KG1 (cell line): ENCODE data around the gene PYROXD2.

Experiments
- DNase-seq: peaks from one replicate; lab custom pipeline; 2025; lab: John Stamatoyannopoulos, UW

Gene PYROXD2

DNA sequence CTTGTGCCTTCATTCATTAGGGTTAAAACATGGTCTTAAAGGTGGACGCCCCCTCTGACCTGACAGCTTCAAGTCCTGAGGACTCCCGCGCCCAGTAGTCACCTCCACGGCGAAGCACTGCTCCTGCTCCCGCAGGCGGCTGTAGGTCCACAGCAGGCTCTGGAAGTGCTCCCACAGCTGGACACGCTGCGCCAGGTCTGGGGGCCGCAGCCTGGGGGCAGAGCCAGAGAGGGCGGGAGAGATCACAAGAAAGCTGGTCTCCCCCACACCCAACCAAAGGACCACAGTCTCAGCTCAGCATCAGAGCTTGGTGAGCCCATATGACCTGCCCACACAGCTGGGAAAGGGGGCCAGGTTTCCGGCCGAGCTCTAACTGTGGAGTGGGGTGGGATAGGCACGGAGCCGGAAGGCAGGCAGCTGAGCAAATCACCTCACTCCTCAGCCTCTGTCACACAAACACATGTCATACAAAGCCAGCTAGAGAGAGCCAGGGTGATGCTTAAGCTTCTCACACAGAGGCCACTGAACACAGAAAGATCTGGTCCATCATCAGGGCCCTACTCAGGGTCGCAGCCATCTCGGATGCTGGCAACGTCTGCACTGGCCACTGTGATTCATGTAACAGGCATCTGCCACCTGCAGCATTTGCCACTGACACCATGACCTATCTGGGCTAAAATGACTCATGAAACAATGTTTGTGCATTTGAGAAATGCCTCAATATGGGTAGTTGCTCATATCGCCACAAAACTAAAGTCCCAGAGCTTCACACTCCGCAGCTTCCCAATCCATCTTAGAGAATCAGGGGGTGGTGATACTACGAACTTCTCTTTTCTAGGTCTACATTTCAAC lies 19.1 kb upstream of the PYROXD2 start:
- DNase-seq = no peak

DNA sequence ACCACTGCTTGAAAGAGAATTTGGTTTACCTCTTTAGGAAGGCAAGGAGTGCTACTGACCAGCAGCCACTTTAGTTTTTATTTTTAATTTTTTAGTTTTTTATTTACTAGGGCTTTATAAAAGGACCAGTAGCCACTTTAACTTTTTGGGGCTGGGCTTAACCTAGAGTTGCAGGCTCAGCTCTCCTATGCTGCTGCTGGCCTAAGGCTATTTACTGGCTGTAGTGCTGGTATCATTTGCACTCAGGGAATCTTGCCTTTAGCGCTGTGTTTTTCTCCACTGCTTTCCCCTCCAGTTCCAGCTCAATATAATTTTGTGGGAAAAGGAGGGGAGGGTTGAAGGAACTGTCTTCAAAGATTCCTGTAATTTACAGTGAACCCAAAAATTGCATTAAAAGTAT lies 18.4 kb upstream of the PYROXD2 start:
- no peak for DNase-seq

DNA sequence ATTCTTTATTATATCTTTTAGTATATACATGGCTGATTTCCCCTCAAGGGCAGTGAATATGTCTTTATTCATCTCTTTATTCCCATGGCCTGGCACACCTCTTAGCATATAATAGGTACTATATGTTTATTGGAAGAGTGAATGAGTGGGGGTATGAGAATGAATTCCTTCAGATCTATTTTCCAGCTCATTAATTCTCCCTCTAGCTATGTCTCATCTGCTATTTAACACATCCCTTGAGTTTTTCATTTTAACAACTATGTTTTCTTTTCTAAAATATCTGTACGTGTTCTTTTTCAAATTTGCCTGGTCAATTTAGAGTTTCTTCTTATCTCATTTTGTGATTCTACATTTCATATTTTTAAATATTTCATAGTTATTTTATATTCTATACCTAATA lies 17.3 kb upstream of the PYROXD2 start:
- no peak for DNase-seq

DNA sequence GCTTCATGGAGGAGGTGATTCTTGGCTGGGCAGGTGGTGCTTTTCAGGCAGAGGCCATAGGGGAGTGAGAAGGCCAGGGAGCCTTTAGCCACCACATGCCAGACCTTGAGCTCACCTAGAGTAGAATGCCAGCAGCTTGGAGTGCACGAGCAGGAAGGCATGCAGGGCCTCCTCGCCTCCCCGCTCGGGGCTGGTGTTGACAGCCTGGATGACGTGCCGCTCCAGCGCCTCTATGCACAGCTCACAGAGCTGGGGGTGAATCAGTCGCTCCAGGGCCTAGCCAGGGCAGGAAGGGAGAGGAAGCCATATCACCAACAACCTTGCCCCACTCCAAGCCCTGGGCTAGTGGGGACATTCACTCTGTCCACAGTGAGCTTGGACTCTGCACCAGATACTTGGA lies 16.0 kb upstream of the PYROXD2 start:
- no peak for DNase-seq

DNA sequence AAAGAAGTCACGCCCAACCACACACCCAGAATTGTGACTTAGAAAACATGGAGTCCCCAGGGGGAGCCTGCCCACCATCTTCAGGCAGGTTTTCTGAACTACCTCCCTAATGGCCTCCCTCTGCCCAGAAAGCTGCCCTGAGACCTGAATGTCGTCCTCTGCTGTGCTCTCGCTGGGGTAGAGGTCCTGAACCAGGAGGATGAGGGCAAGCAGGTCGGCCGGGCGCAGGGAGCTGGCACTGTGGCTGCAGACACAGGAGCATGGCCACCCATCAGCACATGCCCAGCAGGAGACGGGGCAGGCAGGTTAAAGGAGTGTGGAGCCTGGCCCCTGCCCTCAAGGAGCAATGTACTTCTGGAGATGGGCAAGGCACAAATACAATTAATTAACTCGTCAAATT lies 15.4 kb upstream of the PYROXD2 start:
- DNase-seq = no peak

DNA sequence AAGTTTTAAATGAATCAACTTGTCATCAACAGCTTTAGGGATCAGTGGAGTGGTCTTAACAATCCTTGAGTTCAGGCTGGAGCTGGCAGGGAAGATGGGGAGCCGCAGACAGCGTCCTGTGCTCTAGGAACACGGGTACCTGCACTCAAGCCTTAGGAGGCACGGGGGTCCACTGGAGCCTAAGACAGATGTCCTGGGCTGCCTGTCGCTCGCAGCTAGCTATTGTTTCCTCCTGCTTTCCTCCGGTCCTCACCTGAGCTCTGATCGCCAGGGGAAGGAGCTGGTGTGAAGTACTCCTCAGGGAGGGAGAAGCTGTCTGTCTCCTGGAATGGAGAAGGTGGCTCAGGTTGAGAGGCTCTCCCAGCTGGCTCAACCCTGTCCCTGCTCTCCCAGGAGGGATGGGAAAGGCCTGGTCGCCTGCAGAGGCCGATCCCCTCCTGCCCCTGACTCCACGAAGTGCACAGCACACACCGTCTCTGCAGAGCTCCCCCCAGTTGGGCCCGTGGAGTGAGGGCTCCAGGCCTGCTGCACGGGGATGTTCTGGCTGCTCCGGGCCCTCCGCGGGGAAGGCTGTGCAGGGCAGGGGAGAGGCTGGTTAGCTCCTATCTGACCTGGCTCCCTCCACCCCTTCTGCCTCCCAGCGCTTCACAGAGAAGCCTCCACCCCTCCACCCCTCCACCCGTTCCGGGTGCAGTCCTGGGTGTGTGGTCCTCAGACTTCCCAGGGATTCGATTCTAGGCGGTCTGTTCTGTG lies 14.5 kb upstream of the PYROXD2 start:
- DNase-seq = no peak

DNA sequence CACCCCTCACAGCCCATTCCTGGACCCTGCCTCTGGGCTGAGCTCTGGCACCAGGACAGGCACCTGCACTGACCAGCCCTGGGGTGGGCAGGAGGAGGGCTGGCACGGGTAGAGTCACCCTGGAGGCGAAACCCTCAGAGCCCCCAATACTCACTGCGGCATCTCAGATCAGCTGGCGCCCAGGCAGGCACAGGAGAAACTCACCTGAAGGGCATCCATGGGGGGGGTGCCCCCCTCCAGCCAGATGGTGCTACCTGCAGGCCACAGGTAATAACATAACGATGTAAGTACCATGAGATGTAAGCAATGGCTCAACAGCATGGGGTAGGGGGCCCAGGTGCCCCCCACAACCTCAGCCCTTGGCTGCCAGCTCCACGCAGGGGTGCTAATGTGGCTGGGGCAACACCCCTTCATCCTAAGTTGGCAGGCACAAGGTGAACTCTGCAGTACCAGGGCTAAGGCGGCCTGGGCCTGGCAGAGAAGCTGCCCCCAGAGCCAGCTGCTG lies 12.1 kb upstream of the PYROXD2 start:
- no peak for DNase-seq

DNA sequence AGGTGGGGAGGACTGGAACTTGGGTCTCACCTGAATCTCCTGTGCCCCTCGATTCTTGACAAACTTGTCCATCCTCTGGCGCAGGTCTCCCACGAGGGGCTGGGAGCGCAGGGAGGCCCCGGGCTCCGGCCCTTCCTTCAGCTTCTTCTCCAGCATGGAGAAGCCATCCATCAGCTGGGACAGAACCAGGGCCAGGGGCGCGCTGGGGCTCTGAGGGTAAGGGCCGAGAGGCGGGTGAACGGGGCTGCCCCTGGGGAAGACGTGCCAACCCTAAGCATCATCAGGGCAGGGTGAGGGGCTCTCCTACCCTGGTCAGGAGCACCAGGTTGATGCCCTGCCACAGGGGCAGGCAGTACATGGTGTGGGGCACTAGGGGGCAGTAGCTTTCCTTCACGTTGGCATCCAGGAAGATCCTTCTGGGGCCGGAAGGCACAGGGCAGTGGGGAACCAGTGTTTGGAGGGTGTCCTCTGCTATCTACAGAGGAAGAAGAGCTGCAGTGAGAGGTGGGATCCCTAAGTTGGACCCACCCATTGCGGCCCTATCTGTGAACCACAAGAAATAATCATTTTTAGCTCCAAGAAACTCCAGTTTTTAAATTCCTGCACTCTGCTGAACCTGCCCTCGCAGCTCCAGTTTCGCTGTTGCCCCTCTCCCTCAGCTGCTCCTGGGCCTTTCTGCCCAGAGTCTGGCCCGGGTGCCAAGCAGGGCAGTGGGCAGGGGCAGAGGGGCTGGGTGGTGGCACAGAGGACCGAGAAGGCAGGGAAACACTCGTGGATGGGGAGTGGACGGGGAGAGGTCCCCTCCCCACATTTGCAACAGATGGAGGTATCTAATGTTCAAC lies 10.8 kb upstream of the PYROXD2 start:
- DNase-seq = no peak

DNA sequence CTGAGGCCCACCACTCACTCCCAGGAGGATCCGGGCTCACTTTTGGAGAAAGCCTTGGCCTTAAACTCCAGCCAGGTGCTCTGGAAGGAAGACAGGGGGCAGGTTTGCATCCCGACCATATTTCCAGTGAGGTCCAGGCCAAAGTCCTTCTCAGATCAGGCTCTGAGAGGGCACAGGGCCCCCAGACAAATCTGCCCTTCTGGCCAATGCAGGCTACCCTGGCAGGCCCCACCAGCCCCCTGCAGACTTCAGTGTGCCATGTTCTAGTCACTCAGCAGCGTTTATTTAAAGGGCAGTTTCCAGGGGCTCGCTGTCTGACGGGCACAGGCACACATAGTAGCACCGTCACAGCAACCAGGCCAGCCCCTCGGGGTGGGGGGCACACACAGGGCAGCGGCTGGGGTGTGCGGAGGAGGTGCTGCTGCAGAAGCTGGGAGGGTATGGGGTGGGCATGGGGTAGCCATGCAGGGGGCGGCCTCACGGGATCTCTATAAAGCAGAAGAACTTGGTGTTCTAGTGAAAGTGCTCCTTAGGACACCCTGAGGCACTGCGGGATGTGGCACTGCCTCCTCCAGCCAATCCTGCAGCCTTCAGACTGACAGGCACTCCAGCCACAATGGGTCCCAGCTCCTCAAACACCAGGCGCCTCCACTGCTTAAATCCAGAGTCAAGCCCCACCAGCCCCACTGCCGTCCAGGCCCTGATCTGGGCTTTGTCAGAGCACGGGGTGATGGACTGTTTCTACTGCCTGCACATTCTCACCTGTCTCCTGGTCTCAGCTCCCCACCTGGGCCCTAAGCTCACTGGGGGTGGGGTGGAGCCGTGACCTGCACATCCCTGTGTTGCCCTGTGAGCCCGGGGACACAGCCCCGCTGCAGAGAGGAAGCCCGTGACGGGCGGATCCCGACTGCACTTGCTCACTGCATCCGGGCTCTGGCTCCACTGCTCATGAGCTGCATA lies 9.6 kb upstream of the PYROXD2 start:
- DNase-seq = no peak

DNA sequence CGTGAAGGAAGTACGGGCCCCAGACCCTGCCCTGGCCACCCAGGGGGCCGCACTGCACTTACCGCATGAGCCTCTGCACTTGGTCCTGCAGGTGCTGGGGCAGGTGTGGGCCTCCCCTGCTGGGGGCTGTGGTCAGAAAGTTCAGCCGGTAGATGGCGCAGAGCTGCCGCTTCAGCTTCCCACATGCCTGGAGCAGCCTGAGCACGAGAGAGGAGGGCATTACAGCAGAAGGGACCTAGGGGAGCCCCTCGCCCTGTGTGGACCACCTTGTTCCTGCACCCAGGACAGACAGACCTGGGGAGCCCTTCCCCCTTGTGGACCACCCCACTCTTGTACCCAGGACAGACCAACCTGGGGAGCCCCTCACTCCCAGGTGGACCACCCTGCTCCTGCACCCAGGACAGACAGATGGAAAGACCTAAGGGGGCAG lies 8.7 kb upstream of the PYROXD2 start:
- no peak for DNase-seq

DNA sequence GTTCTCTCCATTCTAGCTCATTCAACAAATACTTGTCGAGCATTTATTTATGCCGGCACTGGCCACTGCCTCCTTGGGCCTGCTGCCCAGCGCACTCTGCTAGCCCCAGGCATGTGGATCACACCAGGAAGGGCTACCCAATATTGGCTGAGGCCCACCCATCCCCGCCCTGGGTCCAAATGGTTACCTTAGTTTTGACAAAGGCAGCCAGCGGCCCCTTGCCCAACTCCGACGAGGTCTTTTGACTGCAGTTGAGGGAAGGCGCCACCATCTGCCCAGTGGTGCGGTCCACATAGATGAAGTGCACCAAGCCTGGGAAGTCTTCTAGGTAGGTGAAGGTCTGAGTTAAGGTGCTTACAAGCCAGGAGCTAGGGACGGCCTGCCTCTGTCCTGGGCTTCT lies 7.2 kb upstream of the PYROXD2 start:
- DNase-seq = no peak

DNA sequence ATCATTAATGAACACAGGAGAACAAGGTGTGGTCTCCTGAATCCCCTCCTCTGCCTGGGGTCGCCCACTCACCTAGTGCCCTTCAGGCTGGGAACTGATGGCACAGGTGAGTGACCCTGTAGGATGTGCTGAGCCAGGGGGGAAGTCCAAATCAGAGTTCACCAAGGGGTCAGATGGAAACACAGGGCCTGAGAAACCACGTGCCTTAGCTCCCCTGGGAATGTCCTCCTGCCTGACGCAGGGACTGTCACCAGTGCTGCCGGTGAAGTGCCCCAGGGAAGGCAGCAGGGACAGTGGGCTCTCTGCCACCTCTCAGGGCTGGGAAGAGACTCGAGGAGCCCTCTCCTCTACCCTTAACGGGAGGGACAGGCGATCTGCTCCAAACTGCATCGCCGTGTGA lies 5.8 kb upstream of the PYROXD2 start:
- no peak for DNase-seq

DNA sequence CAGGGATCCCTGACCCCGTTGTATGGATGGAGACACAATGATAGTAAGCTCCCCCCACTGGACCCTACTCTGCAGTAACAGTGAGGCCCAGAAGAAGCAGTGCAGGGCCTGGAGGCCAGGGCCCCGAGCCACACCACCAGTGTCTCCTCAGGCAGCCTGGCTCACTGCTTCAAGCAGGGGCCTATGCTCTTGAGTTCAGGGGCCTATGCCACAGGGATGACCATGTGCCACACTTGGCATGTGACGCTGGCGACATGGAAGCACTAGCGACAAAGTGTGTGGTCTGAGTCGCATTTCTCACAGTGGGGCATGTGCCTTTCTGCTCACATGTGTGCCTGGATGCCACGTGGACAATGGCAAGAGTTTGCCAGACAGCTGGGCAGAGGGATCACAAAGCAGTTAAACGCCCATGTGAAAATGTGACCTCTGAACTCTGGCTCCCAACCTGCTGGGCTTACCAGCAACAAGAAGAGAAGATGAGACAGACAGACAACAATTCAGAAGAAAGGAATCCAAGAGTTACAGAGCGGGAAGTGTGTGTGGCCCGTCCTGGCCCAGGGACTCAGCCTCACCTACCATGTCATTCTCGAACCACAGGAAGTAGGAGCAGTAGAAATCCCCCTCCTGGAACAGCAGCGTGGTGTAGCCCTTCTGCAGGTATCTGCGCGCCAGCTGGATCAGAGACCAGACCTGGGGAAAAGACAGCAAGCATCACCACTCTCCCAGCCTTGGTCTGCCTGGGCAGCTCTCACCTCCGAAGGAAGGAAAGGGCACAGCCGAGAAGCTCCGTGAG lies 4.7 kb upstream of the PYROXD2 start:
- DNase-seq = no peak

DNA sequence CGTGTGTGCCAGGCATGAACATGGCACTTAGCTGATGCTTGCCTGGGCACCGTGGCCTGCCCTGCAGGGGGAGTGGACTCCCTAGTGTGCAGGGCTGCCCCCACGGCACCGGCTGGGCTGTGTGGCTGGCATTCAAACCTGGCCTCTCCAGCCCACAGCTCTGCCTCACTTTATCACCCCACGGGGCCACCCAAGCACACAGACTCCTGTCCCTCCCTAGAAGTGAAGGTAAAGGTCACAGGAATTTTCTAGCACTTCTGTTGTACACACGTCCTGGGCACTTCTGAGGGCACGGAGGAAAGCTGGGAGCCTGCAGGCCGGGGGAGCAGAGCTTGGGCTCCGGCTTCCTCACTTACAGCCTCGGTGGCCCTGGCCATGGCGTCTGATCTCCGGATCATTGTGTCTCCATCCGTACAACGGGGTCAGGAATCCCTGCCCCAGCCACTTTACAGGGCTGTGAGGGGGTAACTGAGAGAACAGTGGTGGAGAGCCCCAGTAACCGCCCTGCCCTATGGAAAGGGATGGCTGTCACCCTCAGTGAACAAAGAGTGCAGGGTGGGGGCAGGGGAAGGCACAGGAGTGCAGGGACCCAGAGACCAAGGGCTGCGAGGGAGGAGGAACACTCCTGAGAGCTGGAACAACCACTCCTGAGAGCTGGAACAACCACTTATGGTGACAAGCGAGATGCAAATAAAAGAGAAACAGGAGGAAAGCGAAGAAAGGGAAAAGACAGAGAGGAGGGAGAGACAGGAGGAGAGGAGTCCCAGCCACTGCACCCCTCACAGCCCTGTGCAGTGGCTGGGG lies 3.9 kb upstream of the PYROXD2 start:
- no peak for DNase-seq

DNA sequence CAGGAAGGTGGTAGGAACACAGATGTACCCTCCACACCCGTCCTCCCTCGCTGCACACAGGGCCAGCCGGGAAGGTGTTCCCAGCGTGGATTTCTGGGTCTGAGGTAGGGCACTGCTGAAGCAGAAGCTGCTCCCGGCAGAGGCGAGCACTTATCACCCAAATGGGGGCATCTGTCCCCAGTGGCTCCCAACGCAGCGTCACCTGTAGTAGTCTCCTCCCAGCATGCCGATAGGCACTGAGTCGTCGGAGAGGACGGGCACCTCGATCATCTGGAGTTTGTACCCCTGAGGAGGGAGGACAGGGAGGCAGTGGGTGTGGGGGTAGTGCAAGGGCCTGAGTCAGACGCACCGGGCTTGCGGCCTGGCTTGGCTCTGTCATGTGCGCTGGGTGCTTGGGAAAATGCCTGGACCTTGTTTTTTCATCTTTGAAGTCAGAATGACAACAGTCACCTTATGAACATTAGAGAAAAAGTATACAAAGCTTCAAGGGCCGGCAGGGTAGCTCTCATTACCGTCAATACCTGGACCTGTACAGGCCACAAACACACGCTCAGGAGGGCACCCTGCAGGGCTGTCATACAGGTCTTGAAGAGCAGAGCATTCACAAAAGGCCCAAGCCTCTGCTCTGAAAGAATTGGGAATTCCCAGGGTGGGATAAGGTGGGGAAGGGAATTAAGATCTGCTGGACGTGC lies 3.1 kb upstream of the PYROXD2 start:
- DNase-seq = no peak

DNA sequence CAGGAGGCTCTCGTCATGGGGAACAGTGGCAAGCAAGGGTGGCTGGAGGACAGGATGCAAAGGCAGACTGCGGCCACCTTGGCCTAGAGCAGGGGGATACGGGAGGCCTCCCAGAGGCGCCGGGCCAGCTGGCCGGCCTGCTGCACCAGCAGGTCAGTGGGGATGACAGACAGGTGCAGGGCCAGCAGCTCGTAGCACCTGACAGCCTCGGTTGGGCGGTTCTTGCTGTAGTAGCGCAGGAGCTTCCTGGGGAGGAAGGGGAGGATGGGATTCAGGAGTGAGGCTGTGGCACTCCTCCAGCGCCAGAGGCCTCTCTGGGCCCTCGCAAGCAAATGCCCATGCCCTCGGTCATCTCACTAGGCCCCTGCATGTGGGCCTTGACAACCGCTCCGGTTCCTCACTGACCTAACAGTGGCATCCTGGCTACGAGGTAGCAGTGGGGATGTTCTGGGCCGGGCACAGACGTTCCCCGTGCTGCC lies 2.5 kb upstream of the PYROXD2 start:
- no peak for DNase-seq

DNA sequence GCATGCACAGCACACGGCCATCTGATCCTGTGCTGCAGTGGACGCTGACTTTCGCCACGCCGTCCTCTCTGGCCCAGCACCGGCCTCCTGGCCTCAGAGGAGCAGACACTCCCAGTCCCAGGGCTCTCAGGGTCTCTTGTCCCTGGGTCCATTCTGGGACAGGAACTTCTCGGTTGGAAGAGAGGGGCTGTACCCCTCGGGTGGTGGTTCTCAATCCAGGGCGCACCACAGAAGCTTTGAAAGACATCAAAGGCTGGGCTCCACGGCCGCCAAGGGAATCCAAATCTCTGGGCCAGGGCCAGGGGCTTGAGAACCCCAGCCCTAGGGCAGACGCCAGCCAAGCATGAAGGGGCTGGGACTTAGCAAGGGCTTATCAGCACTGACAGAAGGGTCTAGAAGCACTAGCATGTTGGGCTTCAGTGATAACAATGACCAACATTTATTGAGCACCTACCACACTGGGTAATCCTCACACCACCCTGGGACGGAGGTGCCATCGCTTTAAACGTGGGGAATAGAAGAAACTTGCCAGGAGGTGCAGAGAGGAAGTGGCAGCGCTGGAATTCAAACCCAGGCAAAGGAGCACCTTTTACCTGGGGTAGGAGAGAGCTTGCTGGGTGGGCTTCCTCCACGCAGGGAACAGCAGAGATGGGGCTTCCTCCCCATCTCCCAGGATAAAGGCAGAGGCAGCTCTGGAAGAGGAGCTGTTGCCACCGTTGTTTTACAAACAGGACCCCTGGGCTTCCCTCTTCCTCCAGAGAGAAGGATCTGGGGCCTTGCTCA lies 1.8 kb upstream of the PYROXD2 start:
- no peak for DNase-seq

DNA sequence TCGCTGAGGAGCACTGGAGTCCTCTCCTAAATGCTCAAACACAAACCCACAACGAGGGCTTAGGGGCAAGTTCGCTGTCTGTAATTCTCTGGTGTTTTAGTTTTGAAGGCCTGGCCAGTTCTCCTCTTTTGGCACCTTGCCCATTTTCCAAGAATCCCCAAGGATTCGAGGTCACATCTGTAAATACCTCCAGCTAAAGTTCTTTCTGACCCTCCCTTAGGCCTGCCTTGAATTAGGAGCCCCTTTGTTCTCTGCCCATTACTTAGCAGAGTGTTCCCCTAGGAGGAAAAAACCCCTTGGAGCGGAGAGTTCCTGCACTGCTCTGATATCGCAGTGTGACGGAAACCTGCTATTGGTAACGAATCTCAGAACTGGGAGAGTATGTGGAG lies 743 bp upstream of the PYROXD2 start:
- DNase-seq = no peak
